Stimulated activated CD4-positive, alpha-beta T cell treated with anti-CD3 and anti-CD28 coated beads, Interleukin-4, amount 100 ng/mL, for 48 hours (primary cell): ENCODE measurements around the gene ACSS3.

Experiments
- DNase-seq, 2 donors: peaks; one replicate each; pipeline ENCODE4 v3.0.0-alpha.2; 2020; ENCODE audit warnings: low read depth in 2 of 2

Gene ACSS3

GRCh38 chr12:81222846-81223592 lies 145.1 kb downstream of the ACSS3 start:
- no peak for DNase-seq

GRCh38 chr12:81224626-81225025 lies 146.7 kb downstream of the ACSS3 start:
- DNase-seq = no peak

GRCh38 chr12:81229759-81230158 lies 151.9 kb downstream of the ACSS3 start:
- DNase-seq = no peak

GRCh38 chr12:81231574-81232368 lies 153.9 kb downstream of the ACSS3 start:
- no peak for DNase-seq

- no peak for DNase-seq
Observed at GRCh38 chr12:81245458-81245857, 167.6 kb downstream of the ACSS3 start.

GRCh38 chr12:81245907-81246570 lies 168.2 kb downstream of the ACSS3 start:
- no peak for DNase-seq

GRCh38 chr12:81249976-81250375 lies 172.1 kb downstream of the ACSS3 start:
- no peak for DNase-seq

GRCh38 chr12:81252228-81252627 lies 174.3 kb downstream of the ACSS3 start:
- DNase-seq = no peak

GRCh38 chr12:81253360-81253759 lies 175.5 kb downstream of the ACSS3 start:
- no peak for DNase-seq

- DNase-seq = no peak
Observed at GRCh38 chr12:81255456-81255855, 177.6 kb downstream of the ACSS3 start.

GRCh38 chr12:81255947-81256346 lies 178.1 kb downstream of the ACSS3 start:
- DNase-seq = no peak

- DNase-seq = no peak
Observed at GRCh38 chr12:81257947-81258551, 180.2 kb downstream of the ACSS3 start.

- DNase-seq = no peak
Observed at GRCh38 chr12:81259360-81259759, 181.5 kb downstream of the ACSS3 start.

GRCh38 chr12:81261508-81262207 lies 183.8 kb downstream of the ACSS3 start:
- no peak for DNase-seq

- no peak for DNase-seq
Observed at GRCh38 chr12:81263072-81263471, 185.2 kb downstream of the ACSS3 start.

GRCh38 chr12:81270385-81270784 lies 192.5 kb downstream of the ACSS3 start:
- no peak for DNase-seq

- no peak for DNase-seq
Observed at GRCh38 chr12:81274637-81275529, 197.0 kb downstream of the ACSS3 start.

GRCh38 chr12:81284137-81284536 lies 206.3 kb downstream of the ACSS3 start:
- DNase-seq = no peak

GRCh38 chr12:81288651-81289050 lies 210.8 kb downstream of the ACSS3 start:
- DNase-seq = no peak
